AG04449 (cell line): Measurements from ENCODE around the gene TOMM7.
"Not testable (repeated sequence)": the region's sequence is repeated elsewhere in the genome, so short reads cannot be mapped to it uniquely, and the experiment has no call there.

Source experiments
- CTCF ChIA-PET: fragments of 350-600 bp; formaldehyde crosslinking; extraction: SDS; loops from one replicate; lab custom pipeline; 2021; ENCODE audit warnings: antibody characterized with exemption; lab: Yijun Ruan, JAX
- POLR2A ChIA-PET: fragments of 400-600, 350-600 bp; formaldehyde crosslinking; extraction: SDS; loops from one replicate; lab custom pipeline; 2020; ENCODE audit warnings: antibody characterized with exemption, inconsistent platforms; lab: Yijun Ruan, JAX
- DNase-seq: peaks from one replicate; pipeline ENCODE4 v3.0.0-alpha.2; 2010; ENCODE audit warnings: low read depth, low spot score
- H3K4me3 ChIP-seq: 2 replicates; pipeline ENCODE4 v1.5.1; 2011; ENCODE audit warnings: low read depth, mild to moderate bottlenecking, control low read depth, low read length
- CTCF ChIP-seq: IDR thresholded peaks from one replicate; pipeline ENCODE4 v1.5.1; 2011; ENCODE audit warnings: mild to moderate bottlenecking, moderate library complexity, low read length, control low read depth, inconsistent platforms; ENCODE audit not compliant: insufficient read depth; ENCODE audit errors: missing control alignments

TOMM7 gene

GRCh38 chr7:22851145-22851544 lies 28.5 kb upstream of the TOMM7 start:
- ChIA-PET CTCF (interaction anchor here (0.9 to 3.0 kb wide), 7 partner anchors 13 to 292 kb away, joined by 3 to 17 read pairs (median 3); no protein-coding TSS in a partner anchor), POLR2A (no interaction called here)
- no peak overlapping the region for H3K4me3 ChIP-seq
- no peak for TF ChIP-seq CTCF
- no peak for DNase-seq

- CTCF ChIA-PET = interaction anchor here (1.8 kb wide), 1 partner anchor 205 kb away, joined by 6 read pairs; no protein-coding TSS in a partner anchor
Observed at GRCh38 chr7:22850394-22850793, 27.7 kb upstream of the TOMM7 start.

GRCh38 chr7:22849662-22850061 lies 27.0 kb upstream of the TOMM7 start:
- no peak for TF ChIP-seq CTCF
- CTCF ChIA-PET = no interaction called here
- POLR2A ChIA-PET = interaction anchor here (1.0 kb wide), 1 partner anchor 257 kb away, joined by 4 read pairs; no protein-coding TSS in a partner anchor
- no peak overlapping the region for H3K4me3 ChIP-seq
- no peak for DNase-seq

More at GRCh38 chr7:22850394-22850793, 27.7 kb upstream of the TOMM7 start:
- not testable (repeated sequence) for H3K4me3 ChIP-seq, DNase-seq
- POLR2A ChIA-PET = interaction anchor here (1.0 kb wide), 1 partner anchor 256 kb away, joined by 4 read pairs; no protein-coding TSS in a partner anchor

- POLR2A ChIA-PET = interaction anchor here (1.0 kb wide), 1 partner anchor 257 kb away, joined by 4 read pairs; no protein-coding TSS in a partner anchor
- H3K4me3 ChIP-seq = no peak overlapping the region
- no peak for TF ChIP-seq CTCF
- CTCF ChIA-PET = no interaction called here
- no peak for DNase-seq
Observed at GRCh38 chr7:22849172-22849571, 26.5 kb upstream of the TOMM7 start.

- POLR2A ChIA-PET = no interaction called here
- CTCF ChIA-PET = interaction anchor here (0.9 to 2.6 kb wide), 2 partner anchors 13 to 287 kb away, joined by 3 to 10 read pairs; no protein-coding TSS in a partner anchor
- DNase-seq = no peak
- no peak for TF ChIP-seq CTCF
- no peak overlapping the region for H3K4me3 ChIP-seq
Observed at GRCh38 chr7:22846961-22847360, 24.3 kb upstream of the TOMM7 start.

GRCh38 chr7:22845221-22845834 lies 22.7 kb upstream of the TOMM7 start:
- CTCF ChIA-PET = interaction anchor here (0.7 to 2.6 kb wide), 5 partner anchors 9 to 286 kb away, joined by 3 to 11 read pairs (median 9); no protein-coding TSS in a partner anchor
- POLR2A ChIA-PET = interaction anchor here (0.8 to 1.1 kb wide), 3 partner anchors 10 to 20 kb away, joined by 3 to 4 read pairs (median 3); no protein-coding TSS in a partner anchor
- no peak for DNase-seq
- no peak for TF ChIP-seq CTCF
- H3K4me3 ChIP-seq = no peak overlapping the region
